Muscle layer of duodenum (tissue), 2 donors: ENCODE results near the gene POGZ.

Experiments used
- H3K27ac ChIP-seq: one replicate; pipeline ENCODE4 v1.7.0; 2013; ENCODE audit warnings: mild to moderate bottlenecking, low read length
- H3K27me3 ChIP-seq: one replicate; pipeline ENCODE4 v1.7.0; 2013; ENCODE audit warnings: low read depth, mild to moderate bottlenecking, control low read depth, low read length
- H3K36me3 ChIP-seq, 2 donors: one replicate each; pipeline ENCODE4 v1.7.0; 2013; ENCODE audit warnings: low read length in 2 of 2, control low read depth in 1 of 2, mild to moderate bottlenecking in 1 of 2; ENCODE audit not compliant: insufficient read depth in 2 of 2, control insufficient read depth in 1 of 2
- H3K4me1 ChIP-seq, 2 donors: one replicate each; pipeline ENCODE4 v1.7.0; 2013; ENCODE audit warnings: low read length in 2 of 2, mild to moderate bottlenecking in 2 of 2, control low read depth in 1 of 2, moderate library complexity in 1 of 2; ENCODE audit not compliant: insufficient read depth in 2 of 2, control insufficient read depth in 1 of 2
- H3K4me3 ChIP-seq, 2 donors: one replicate each; pipeline ENCODE4 v1.7.0; 2013; ENCODE audit warnings: low read length in 2 of 2, low read depth in 1 of 2, mild to moderate bottlenecking in 1 of 2
- H3K9me3 ChIP-seq, 2 donors: one replicate each; pipeline ENCODE4 v1.7.0; 2013; ENCODE audit warnings: low read length in 2 of 2, control low read depth in 1 of 2, mild to moderate bottlenecking in 1 of 2; ENCODE audit not compliant: control insufficient read depth in 1 of 2
- donor health status: healthy.

Gene POGZ, protein sequence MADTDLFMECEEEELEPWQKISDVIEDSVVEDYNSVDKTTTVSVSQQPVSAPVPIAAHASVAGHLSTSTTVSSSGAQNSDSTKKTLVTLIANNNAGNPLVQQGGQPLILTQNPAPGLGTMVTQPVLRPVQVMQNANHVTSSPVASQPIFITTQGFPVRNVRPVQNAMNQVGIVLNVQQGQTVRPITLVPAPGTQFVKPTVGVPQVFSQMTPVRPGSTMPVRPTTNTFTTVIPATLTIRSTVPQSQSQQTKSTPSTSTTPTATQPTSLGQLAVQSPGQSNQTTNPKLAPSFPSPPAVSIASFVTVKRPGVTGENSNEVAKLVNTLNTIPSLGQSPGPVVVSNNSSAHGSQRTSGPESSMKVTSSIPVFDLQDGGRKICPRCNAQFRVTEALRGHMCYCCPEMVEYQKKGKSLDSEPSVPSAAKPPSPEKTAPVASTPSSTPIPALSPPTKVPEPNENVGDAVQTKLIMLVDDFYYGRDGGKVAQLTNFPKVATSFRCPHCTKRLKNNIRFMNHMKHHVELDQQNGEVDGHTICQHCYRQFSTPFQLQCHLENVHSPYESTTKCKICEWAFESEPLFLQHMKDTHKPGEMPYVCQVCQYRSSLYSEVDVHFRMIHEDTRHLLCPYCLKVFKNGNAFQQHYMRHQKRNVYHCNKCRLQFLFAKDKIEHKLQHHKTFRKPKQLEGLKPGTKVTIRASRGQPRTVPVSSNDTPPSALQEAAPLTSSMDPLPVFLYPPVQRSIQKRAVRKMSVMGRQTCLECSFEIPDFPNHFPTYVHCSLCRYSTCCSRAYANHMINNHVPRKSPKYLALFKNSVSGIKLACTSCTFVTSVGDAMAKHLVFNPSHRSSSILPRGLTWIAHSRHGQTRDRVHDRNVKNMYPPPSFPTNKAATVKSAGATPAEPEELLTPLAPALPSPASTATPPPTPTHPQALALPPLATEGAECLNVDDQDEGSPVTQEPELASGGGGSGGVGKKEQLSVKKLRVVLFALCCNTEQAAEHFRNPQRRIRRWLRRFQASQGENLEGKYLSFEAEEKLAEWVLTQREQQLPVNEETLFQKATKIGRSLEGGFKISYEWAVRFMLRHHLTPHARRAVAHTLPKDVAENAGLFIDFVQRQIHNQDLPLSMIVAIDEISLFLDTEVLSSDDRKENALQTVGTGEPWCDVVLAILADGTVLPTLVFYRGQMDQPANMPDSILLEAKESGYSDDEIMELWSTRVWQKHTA (N-terminal part only)

DNA sequence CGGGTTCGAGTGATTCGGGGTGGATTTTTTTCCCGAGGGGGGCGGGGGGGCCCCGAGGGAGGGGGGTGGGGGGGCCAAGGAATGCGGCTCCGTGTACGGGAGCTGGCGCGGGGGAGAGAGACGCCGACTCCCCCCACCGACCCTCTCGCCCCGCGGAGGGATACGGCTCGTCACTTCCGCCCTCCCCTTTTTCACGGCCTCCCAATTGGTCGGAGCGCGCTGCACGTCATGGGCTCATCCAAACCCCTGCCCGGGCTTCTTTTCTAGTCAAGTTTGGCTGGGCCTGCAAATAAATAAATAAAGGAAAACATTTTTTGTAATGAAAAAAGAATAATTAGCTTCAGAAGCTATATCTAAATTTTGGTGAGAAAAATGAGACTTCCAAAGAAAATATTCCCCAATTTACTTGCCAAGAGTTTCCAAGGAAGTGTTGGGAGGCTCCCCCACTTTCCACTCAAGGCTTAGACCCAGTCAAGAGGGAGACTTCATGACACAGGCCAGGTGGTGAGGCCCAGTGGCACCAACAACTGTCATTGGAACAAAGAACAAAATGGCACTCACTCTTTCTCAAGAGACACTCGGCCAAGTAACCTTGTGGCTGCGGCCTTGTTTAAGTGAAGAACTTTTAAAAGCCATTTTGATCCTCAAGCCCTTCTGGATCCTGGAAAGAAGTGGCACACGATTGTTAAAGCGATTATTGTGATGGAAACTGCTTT is at the start of gene POGZ:
Gene POGZ (minus strand): TSS at position 164 of the 716 bp plus-strand sequence. CDS start 17,290 bp downstream, outside the sequence.
- H3K4me1 ChIP-seq, result peaks cover 5 to 24% of the 10 kb centered on the region in 2 donors
- H3K27ac ChIP-seq, result peak within 1 kb of the TSS; percentile 86
- H3K36me3 ChIP-seq, result no peaks in the 10 kb centered on the region
- no peaks in the 10 kb centered on the region for H3K9me3 ChIP-seq
- H3K27me3 ChIP-seq, result no peaks in the 10 kb centered on the region
- H3K4me3 ChIP-seq, result peak within 1 kb of the TSS; percentile 83 to 97

DNA sequence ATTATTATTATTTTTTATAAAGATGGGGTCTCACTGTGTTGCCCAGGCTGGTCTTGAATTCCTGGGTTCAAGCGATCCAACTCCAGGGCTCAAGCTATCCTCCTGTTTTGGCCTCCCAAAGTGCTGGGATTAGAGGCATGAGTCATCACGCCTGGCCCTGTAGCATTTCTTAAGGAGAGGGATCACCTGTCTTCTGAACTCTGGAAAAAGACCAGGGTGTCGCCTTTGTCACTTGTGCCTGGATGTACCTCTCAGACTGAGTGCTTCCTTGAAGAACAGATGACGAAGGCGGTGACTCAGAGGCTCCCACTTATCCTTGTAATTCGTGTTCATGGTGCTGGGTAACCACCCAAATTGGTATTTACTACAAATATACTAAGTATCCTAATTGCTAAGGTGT is 49.5 kb upstream of the POGZ start:
- H3K36me3 ChIP-seq, result no peaks in the 10 kb centered on the region
- no peaks in the 10 kb centered on the region for H3K9me3 ChIP-seq
- H3K4me1 ChIP-seq, result peaks cover 11 to 17% of the 10 kb centered on the region in 2 donors
- no peaks in the 10 kb centered on the region for H3K27me3 ChIP-seq
- H3K4me3 ChIP-seq, result no peak overlapping the region
- no peak overlapping the region for H3K27ac ChIP-seq

DNA sequence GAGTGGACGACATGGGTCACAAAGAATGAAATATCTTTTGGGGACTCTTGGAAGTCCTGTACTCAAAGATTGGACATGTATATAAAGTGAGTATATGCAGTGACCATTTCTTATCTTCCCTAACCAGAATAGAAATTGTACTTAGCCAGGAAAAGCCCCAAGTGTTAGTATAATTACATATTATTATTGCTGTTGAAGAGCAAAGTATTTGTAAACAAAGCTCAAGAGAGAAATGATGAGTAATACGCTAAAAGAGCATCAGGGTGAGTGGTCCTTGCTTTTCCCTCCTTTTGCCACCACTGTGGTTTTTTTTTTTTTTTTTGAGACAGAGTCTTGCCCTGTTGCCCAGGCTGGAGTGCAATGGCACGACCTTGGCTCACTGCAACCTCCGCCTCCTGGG is 45.5 kb upstream of the POGZ start:
- H3K36me3 ChIP-seq, result no peaks in the 10 kb centered on the region
- H3K4me1 ChIP-seq, result peaks cover 0 to 4% of the 10 kb centered on the region in 2 donors
- H3K9me3 ChIP-seq, result no peaks in the 10 kb centered on the region
- no peak overlapping the region for H3K27ac ChIP-seq
- no peaks in the 10 kb centered on the region for H3K27me3 ChIP-seq
- H3K4me3 ChIP-seq, result no peak overlapping the region

DNA sequence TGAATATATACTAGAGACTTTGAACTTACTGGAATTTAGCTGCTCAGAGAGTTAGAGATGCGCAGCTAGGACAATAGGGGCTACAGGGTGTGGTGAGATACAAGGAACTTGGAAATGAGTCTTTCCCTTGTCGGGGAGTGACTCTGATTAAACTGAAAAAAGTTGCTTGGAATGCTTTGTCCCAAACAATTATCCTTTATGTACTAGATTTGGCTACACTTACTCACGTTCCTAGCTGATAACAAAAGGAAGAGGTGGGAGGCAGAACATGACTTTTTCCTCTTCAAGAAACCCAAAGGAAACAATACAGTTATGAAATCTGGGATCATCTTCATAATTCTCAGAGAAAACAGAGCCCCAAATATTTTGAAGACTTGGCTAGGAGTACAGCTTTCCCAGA is 45.0 kb upstream of the POGZ start:
- H3K36me3 ChIP-seq, result no peaks in the 10 kb centered on the region
- H3K4me3 ChIP-seq, result no peak overlapping the region
- H3K27me3 ChIP-seq, result no peaks in the 10 kb centered on the region
- no peak overlapping the region for H3K27ac ChIP-seq
- H3K4me1 ChIP-seq, result peaks cover 0 to 4% of the 10 kb centered on the region in 2 donors
- H3K9me3 ChIP-seq, result no peaks in the 10 kb centered on the region

DNA sequence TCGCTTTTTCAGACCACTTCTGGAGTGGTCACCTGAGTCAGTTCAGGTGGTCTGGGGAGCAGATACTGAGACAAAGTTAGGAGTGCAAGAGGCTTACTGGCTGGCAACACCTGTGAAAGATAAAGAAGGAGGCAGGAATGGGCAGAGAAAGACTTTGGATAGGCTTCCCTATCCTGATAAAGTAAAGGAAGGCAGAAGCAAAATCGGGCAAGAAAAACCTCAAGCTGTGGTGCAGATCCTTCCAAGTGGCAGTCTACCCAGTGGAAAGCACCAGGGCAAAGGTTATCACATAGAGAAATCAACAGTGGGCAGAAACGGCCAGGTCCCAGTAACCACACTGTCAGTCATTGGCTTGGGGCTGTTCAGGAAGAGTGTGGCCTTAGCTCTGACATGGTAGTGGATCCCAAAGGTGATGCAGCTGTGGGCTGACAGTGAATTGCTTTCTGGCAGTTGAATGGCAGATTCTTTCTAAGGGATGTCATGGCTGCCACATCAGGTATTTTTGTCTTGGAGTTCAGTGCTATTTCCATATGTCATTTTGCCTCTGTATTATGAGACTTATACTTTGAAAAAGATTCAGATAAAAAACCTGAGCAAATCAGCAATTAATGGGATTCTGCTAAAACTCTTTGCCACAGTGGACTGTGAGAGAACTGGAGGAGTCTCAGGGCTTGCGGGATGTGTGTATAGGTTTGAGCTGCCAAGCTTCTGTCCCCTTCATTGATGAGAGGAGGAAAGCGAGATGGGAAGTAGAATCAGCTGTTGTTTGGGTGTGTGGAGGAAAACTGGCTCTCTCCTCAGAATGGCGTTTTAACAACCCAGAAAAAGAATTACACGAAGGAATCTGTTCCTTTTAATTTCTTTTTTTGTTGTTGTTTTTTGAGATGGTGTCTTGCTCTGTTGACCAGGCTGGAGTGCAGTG is 43.8 kb upstream of the POGZ start:
- H3K9me3 ChIP-seq, result no peaks in the 10 kb centered on the region
- H3K4me1 ChIP-seq, result peaks cover 0 to 4% of the 10 kb centered on the region in 2 donors
- no peak overlapping the region for H3K27ac ChIP-seq
- no peaks in the 10 kb centered on the region for H3K27me3 ChIP-seq
- H3K36me3 ChIP-seq, result no peaks in the 10 kb centered on the region
- H3K4me3 ChIP-seq, result no peak overlapping the region

DNA sequence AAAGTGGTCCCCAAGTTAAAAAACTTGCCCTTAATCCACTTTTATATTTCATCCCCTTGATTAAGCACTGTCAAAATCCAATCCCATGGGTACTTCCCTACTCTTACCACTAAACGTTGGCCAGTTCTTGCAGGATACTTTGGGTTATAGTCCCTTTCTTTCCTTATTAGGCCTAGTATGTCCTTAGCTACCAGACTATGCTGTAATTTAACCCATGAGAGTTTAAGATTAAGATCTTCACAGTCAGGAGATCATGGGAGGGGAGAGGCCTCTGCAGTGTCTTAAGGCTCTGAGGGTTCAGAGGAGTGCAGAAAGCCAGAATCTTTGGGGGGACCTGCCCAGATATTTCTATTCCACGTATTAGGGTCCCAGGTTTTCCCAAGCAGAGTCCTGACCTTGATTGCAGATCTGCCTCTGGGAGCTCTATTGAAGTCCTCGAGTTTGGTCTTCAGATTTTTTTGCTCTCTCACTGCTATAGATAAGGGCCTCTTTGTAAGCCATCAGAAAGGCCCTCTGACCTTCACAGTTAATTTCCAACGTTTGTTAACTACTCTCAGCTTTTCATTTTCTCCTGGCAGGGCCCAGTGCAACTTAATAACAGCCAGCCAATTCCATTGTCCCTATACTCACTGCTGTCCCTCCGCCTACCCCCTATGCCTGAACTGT is 42.9 kb upstream of the POGZ start:
- Histone ChIP-seq H3K36me3 (no peaks in the 10 kb centered on the region), H3K27ac (no peak overlapping the region), H3K27me3 (no peaks in the 10 kb centered on the region), H3K4me3 (no peak overlapping the region), H3K9me3 (no peaks in the 10 kb centered on the region), H3K4me1 (peaks cover 0 to 4% of the 10 kb centered on the region in 2 donors)

DNA sequence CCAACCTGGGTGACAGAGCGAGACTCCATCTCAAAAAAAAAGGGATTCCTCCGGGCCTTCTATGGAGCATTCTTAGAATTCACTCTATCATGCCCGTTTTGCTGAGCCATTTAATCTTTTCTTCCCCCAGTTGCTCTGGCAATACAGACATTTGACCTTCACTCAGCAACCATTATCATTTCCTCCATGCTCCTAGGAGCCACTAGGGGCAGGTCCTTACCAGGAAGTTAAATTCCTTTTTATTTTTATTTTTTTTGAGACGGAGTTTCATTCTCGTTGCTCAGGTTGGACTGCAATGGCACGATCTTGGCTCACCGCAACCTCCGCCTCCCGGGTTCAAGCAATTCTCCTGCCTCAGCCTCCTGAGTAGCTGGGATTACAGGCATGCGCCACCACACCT is 42.2 kb upstream of the POGZ start:
- Histone ChIP-seq H3K9me3 (no peaks in the 10 kb centered on the region), H3K4me1 (peaks cover 0 to 4% of the 10 kb centered on the region in 2 donors), H3K36me3 (no peaks in the 10 kb centered on the region), H3K27me3 (no peaks in the 10 kb centered on the region), H3K4me3 (no peak overlapping the region), H3K27ac (no peak overlapping the region)

DNA sequence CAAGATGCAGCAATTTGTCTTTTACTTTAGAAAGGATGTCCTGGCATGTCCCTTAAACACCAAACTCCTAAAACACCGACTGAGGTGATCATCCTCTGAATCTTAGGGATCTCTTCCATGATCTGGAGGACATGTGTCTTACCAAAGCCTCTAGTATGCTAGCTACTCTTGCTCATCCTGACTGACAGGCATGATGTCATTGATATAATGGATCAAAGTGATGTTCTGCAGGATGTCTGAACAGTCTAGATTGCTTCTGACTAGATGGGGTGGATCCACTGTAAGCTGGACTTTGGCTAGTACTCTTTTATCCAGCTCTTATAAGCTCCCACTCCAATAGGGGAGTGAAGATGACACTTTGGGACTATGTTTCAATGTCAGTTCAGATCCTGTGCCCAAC is 40.6 kb upstream of the POGZ start:
- Histone ChIP-seq H3K4me1 (peaks cover 0 to 4% of the 10 kb centered on the region in 2 donors), H3K27me3 (no peaks in the 10 kb centered on the region), H3K36me3 (no peaks in the 10 kb centered on the region), H3K27ac (no peak overlapping the region), H3K4me3 (no peak overlapping the region), H3K9me3 (no peaks in the 10 kb centered on the region)

DNA sequence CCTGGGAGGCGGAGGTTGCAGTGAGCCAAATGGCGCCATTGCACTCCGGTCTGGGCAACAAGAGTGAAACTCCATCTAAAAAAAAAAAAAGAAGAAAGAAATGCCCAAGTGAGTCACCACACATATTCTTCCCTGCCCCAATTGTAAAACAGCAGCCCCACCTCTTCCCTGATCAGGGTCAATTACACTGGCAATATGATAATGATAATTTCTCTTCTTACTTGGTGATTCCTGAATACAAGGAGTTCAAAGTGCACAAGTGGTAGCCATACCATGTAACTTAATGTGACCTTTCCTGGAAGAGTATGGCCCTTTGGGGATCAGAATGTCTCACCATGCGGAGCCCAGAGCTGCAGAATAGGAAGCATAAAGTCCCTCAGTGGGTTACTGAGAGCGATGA is 40.1 kb upstream of the POGZ start:
- no peak overlapping the region for H3K4me3 ChIP-seq
- peaks cover 4% of the 10 kb centered on the region in 2 donors for H3K4me1 ChIP-seq
- H3K27ac ChIP-seq, result peak overlapping the region; percentile 10
- no peaks in the 10 kb centered on the region for H3K9me3 ChIP-seq
- no peaks in the 10 kb centered on the region for H3K36me3 ChIP-seq
- no peaks in the 10 kb centered on the region for H3K27me3 ChIP-seq
